ENCODE results near the gene PATJ. TPM values are rescaled to one million over a fixed set of nuclear protein-coding genes. Genes with fewer than 3 reads are reported as not detected.

The PATJ gene
- polyA plus RNA-seq, 1 experiment: 3.6 TPM

- CTCF ChIA-PET: interaction anchor here (1.2 kb wide), 1 partner anchor 87 kb away, joined by 4 read pairs; no protein-coding TSS in a partner anchor
- H3K27me3 ChIP-seq (ENCODE audit: control insufficient read depth, insufficient read depth, low read length): no peaks in the 10 kb centered on the region
- no peak overlapping the region for H3K4me3 ChIP-seq (ENCODE audit: low read depth, low read length)
- POLR2A ChIA-PET: no interaction called here
- DNase-seq (ENCODE audit: low read depth, low spot score): no peak
- no peak overlapping the region for H3K27ac ChIP-seq (ENCODE audit: low read depth, low read length)
- H3K9me3 ChIP-seq (ENCODE audit: control insufficient read depth, insufficient read depth, low read length): no peaks in the 10 kb centered on the region
- TF ChIP-seq CTCF (IDR thresholded peaks at IDR 0.05; ENCODE audit: low read depth, low read length): no peak
Observed at GRCh38 chr1:61995641-61996040, 253.4 kb downstream of the PATJ start.

- Histone ChIP-seq H3K27ac (ENCODE audit: low read depth, low read length) (no peak overlapping the region), H3K9me3 (ENCODE audit: control insufficient read depth, insufficient read depth, low read length) (no peaks in the 10 kb centered on the region), H3K27me3 (ENCODE audit: control insufficient read depth, insufficient read depth, low read length) (no peaks in the 10 kb centered on the region), H3K4me3 (ENCODE audit: low read depth, low read length) (no peak overlapping the region)
- no peak for DNase-seq (ENCODE audit: low read depth, low spot score)
- TF ChIP-seq CTCF (IDR thresholded peaks at IDR 0.05; ENCODE audit: low read depth, low read length): no peak
- CTCF ChIA-PET: interaction anchor here (1.2 kb wide), 1 partner anchor 86 kb away, joined by 4 read pairs; no protein-coding TSS in a partner anchor
- POLR2A ChIA-PET: no interaction called here
Observed at GRCh38 chr1:61997123-61997522, 254.8 kb downstream of the PATJ start.

GRCh38 chr1:62003777-62004176 lies 261.5 kb downstream of the PATJ start:
- POLR2A ChIA-PET: no interaction called here
- TF ChIP-seq CTCF (IDR thresholded peaks at IDR 0.05; ENCODE audit: low read depth, low read length): no peak
- CTCF ChIA-PET: no interaction called here

GRCh38 chr1:62006690-62007089 lies 264.4 kb downstream of the PATJ start:
- H3K4me3 ChIP-seq (ENCODE audit: low read depth, low read length): no peak overlapping the region
- CTCF ChIA-PET: no interaction called here
- TF ChIP-seq CTCF (IDR thresholded peaks at IDR 0.05; ENCODE audit: low read depth, low read length): no peak
- H3K27ac ChIP-seq (ENCODE audit: low read depth, low read length): no peak overlapping the region
- H3K9me3 ChIP-seq (ENCODE audit: control insufficient read depth, insufficient read depth, low read length): no peaks in the 10 kb centered on the region
- POLR2A ChIA-PET: no interaction called here
- no peak for DNase-seq (ENCODE audit: low read depth, low spot score)
- H3K27me3 ChIP-seq (ENCODE audit: control insufficient read depth, insufficient read depth, low read length): no peaks in the 10 kb centered on the region

More at GRCh38 chr1:62003777-62004176, 261.5 kb downstream of the PATJ start:
- no peak for DNase-seq (ENCODE audit: low read depth, low spot score)
- Histone ChIP-seq H3K27me3 (ENCODE audit: control insufficient read depth, insufficient read depth, low read length) (no peaks in the 10 kb centered on the region), H3K9me3 (ENCODE audit: control insufficient read depth, insufficient read depth, low read length) (no peaks in the 10 kb centered on the region), H3K4me3 (ENCODE audit: low read depth, low read length) (no peak overlapping the region), H3K27ac (ENCODE audit: low read depth, low read length) (no peak overlapping the region)

GRCh38 chr1:62011006-62011405 lies 268.7 kb downstream of the PATJ start:
- Histone ChIP-seq H3K27ac (ENCODE audit: low read depth, low read length) (no peak overlapping the region), H3K27me3 (ENCODE audit: control insufficient read depth, insufficient read depth, low read length) (no peaks in the 10 kb centered on the region), H3K9me3 (ENCODE audit: control insufficient read depth, insufficient read depth, low read length) (no peaks in the 10 kb centered on the region), H3K4me3 (ENCODE audit: low read depth, low read length) (no peak overlapping the region)
- ChIA-PET POLR2A (no interaction called here), CTCF (no interaction called here)
- no peak for DNase-seq (ENCODE audit: low read depth, low spot score)
- TF ChIP-seq CTCF (IDR thresholded peaks at IDR 0.05; ENCODE audit: low read depth, low read length): no peak
